Tibial nerve (tissue), 3 donors: ENCODE measurements around the gene SMPD2.

ENCODE experiments used
- CTCF ChIP-seq, 5 experiments: fragments of 200-600 bp in 3 of 5; fragments of 450-650 bp in 2 of 5; sonication (generic) in 3 of 5; IDR thresholded peaks; one replicate each; pipeline ENCODE4 v1.5.1; 2016 to 2019; ENCODE audit warnings: antibody characterized with exemption in 5 of 5, mild to moderate bottlenecking in 3 of 5, moderate library complexity in 2 of 5
- POLR2A ChIP-seq, 2 donors: fragments of 450-650 bp; IDR thresholded peaks; one replicate each; pipeline ENCODE4 v1.6.1; 2017; ENCODE audit warnings: antibody characterized with exemption in 2 of 2, mild to moderate bottlenecking in 2 of 2, moderate library complexity in 2 of 2

GRCh38 chr6:109456710-109457561, 16.4 kb downstream of the SMPD2 start:
- no peak for TF ChIP-seq CTCF (IDR thresholded peaks at IDR 0.05)
- no peak for TF ChIP-seq POLR2A (IDR thresholded peaks at IDR 0.05)
